HG02588 (cell line): ENCODE measurements around the gene PLXNA4.

Source experiments
- ATAC-seq: cut with Tn5 transposase; IDR thresholded peaks from one replicate; pipeline ENCODE4 v1.9.1; 2021; ENCODE audit warnings: mild to moderate bottlenecking, moderate library complexity; ENCODE audit not compliant: unreplicated experiment

Gene PLXNA4

GRCh38 chr7:132504852-132505251 is 71.4 kb downstream of the PLXNA4 start:
- no peak for ATAC-seq

- ATAC-seq: no peak
Measured at GRCh38 chr7:132504071-132504470, 72.2 kb downstream of the PLXNA4 start.

- no peak for ATAC-seq
Measured at GRCh38 chr7:132503415-132503814, 72.9 kb downstream of the PLXNA4 start.

- no peak for ATAC-seq
Measured at GRCh38 chr7:132501956-132502355, 74.3 kb downstream of the PLXNA4 start.

GRCh38 chr7:132500727-132501440 is 75.4 kb downstream of the PLXNA4 start:
- no peak for ATAC-seq

DNA sequence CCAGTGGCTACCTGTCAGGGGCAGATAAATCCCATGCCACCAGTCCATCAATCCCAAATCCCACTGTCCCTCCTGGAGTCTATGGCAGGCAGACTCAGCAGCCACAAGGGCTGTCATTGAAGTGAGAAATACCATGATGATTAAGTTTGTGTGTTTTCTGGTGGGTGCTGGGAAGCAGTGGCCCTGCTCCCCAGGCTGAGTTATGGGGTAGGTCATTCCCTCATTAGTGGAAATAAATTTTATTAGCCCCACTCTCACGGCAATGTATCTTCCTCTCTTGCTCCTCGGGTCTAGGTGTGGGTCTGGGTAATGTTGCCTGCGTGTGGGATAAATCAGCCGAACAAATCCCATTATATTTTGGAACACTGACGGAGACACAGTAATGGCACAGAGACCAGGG is 76.8 kb downstream of the PLXNA4 start:
- ATAC-seq: no peak

DNA sequence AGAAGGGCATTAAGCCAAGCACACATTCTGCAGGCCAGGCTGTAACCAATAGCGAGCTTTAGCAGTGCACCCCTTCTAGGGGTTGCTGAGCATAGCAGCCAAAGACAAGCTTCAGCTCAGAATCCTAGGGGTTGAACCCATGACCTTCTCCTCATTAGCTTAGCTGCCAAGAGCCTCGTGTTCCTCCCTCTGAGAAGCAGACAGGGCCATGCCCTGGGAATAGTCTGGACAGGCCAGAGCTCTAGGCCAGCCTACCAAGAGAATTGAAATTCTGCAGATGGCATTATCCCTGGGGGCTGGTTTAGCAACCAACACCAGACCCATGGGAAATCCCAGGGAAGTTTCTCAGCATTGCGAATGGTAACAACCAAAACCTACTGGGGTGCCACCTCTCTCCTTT is 77.2 kb downstream of the PLXNA4 start:
- no peak for ATAC-seq

GRCh38 chr7:132498319-132498718 is 78.0 kb downstream of the PLXNA4 start:
- no peak for ATAC-seq

GRCh38 chr7:132497098-132497497 is 79.2 kb downstream of the PLXNA4 start:
- no peak for ATAC-seq

DNA sequence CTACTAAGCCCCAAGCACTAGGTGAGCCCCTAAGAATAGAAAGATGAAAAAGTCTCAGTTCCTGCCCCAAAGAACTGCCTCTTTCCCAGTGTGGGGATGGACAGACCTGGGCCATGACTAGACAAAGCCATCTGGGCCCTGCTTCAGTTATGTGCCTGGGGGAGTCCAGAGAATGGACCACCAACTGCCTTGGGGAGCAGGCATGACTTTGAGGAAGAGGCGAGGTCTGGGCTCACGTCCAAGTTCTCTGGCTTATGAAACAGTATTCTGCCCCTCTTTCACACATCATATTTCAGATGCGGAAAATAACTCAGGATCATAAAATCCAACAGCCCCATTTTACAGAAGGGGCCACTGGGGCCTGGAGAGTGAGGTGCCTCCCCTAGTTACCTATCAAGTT is 80.3 kb downstream of the PLXNA4 start:
- ATAC-seq: no peak

DNA sequence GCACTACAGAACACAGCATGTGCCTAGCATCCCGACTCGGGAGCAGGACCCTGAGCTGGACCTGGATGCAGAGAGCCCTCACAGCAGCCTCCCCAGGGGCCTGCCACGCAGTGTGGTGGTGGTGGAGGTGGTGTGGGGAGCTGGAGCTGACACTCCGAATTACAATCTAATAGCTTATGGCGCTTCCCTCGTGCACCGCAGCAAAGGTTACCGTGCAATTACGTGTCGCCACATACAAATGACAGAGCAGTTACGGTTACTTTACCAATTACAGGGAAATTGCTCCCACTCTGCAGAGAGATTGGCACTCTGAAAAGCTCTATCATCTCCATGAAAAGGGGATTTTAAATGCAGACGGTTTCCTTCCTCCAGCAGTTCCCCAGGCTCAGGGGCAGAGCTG is 81.8 kb downstream of the PLXNA4 start:
- ATAC-seq: no peak

DNA sequence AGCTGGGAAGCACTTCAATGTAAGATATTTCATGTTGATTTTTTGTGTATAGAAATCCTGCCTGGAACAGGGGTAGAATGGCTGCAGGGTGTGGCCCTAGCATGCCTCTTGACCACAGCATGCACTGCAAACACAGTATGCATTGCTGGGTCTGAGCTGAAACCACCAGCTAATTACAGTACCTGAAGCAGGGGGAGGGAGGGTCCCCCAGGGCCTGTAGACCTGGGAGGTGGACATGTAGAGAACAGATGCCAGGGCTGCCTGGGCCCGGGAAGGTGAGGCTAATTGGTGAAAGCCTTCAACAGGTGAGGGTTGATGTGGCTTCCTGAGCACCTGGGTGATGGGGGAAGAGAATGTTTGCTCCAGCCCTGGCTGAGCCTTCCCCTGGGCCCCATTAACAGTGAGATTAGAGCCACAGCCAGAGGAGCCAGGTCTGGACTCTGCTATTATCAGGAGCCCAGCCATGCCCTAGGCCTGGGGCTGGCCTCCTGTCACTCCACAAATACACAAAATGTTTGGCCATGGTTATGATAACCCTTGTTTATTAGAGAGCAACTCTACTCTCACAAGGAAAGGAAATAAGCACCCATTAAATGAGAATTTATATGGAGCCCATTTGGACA is 83.3 kb downstream of the PLXNA4 start:
- ATAC-seq: no peak

DNA sequence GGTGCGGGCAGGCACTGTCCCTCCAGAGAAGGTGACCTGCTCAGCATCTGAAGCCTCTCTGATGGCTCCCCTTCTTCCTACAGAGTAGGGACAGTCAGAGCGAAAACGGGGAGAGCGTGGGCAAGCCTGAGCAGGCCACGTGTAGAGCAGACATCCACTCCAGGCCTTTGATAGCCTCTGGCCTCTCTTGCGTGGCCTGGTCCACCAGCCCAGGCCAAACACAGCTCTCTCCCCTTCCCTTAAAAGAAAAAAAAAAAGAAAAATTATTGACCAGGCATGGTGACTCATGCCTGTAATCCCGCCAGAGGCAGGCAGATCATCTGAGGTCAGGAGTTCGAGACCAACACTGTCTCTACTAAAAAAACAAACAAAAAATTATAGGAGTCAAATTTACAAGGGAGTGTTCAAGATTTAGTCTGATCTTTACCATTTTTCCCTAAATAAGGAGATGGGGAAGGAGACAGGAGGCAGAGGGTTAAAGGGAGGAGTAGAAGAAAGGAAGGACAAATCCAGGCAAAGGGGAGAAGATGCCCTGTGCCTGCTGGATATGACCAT is 84.8 kb downstream of the PLXNA4 start:
- ATAC-seq: no peak

GRCh38 chr7:132490474-132490873 is 85.8 kb downstream of the PLXNA4 start:
- no peak for ATAC-seq

DNA sequence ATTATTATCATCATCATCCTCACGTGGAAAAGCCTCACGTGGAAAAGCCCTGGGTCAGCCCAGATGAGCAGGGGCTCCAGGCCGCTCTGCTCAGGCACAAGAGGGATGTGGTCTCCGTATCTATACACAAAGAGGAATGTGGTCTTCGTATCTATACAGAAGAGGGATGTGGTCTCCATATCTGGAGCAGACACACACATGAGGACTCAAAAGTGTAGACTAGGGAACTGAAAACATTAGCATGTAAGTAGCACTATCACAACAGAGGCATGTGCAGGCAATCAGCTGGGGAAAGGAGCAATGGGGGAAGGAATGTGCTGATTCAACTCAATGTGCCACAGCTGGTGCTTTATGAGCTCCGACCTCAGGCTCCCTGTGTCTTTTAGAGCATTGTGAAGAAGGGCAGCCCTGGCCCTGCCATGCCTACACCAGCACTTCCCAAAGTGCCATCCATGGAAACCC is 86.5 kb downstream of the PLXNA4 start:
- no peak for ATAC-seq

DNA sequence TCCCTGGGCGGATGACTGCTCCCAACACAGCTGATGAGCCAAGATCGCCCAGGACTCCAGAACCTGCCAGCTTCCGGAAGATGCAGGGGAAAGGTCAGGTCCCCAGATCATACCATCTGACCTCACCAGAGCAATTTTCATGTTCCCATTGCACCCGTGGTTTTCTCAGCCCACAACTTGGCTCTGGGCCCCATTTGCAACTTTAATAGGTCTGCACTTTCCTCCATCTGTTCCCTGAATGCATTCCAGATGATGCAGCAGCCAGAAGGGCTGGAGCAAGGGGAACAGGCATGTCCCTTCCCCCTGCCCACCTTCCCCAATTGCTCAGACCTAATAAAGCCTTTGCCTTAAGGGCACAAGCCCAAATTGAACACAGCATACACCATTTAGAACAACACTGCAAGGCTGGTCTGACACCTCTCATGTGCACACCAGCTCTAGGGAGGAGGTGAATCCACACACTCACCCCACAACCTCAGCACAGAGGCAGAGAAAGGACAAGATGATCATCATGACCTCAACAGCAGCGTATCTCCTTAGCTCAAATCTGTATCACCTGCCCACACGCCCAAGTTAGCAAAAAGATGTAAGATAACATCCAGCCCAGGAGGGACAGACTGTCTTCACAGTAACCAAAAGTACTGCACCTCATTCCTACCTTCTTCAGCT is 87.5 kb downstream of the PLXNA4 start:
- ATAC-seq: no peak

DNA sequence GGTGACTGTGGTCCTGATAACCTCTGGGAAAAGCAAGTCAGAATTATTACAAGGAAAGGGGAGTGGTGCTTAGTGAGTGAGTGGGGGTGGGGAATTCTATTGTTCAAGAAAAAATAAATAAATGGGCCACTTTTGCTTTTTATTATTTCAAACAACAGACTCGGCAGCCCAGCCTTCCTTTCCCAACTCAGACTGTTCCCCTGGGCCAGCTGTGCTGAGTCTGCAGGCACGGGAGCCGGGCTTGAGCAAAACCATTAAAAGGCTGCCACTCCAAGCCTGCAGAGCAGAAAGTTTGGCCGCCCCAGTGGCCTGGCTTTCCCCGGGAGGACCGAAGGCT is 90.0 kb downstream of the PLXNA4 start:
- no peak for ATAC-seq

- ATAC-seq: no peak
Measured at GRCh38 chr7:132485600-132486273, 90.5 kb downstream of the PLXNA4 start.

GRCh38 chr7:132485136-132485535 is 91.1 kb downstream of the PLXNA4 start:
- ATAC-seq: no peak

GRCh38 chr7:132482866-132483265 is 93.4 kb downstream of the PLXNA4 start:
- ATAC-seq: no peak

- ATAC-seq: no peak
Measured at GRCh38 chr7:132480534-132480933, 95.7 kb downstream of the PLXNA4 start.
